ENCODE data around the gene PEX5L. TPM values are rescaled to one million over a fixed set of nuclear protein-coding genes. Genes with fewer than 3 reads are reported as not detected.

Gene PEX5L
- total RNA-seq, 2 donors from 2014 or later: 1.1 to 4.1 TPM

DNA sequence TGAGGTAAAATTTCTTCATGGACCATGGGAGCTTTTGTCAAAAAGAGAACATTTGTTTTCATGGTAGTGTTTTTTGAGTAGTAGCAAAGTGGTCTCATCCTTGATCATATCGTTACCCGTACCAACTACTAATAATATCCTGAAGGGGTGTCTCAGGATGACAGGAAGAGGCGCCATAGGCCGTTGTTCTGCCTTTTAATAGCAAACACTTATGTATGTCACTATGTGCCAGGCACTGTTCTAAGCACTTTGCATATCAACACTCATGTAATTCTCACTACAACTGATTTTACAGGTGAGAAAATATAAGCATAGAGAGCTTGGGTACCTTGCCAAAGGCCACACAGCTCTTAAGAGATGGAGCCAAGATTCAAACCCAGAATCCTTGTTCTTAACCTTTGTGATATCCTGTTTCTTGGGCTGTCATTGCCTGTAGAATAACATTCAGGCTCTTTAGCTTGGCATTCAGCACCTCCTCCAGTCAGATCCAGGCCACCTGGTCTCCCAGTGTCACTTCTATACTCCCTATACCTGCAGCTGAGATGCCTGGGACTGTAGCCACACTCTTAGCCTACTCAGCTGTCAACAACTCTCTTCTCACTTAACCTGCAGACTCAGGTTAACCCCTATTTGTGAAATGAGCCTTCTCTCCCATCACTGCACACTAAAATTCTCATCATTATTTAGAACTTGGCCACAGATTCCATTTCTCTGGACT is 270.2 kb downstream of the PEX5L start:
- Histone ChIP-seq H3K4me3 (no peak overlapping the region), H3K36me3 (no peaks in the 10 kb centered on the region), H3K4me1 (replicated peaks) (no peaks in the 10 kb centered on the region), H3K9me3 (no peaks in the 10 kb centered on the region), H3K27ac (no peak overlapping the region), H3K27me3 (replicated peaks; ENCODE audit: insufficient read depth) (no peaks in the 10 kb centered on the region)
- 93% methylated on average over 4 of the region's 4 CpGs for WGBS
- TF ChIP-seq POLR2AphosphoS5 (IDR thresholded peaks at IDR 0.05) (no peak), POLR2A (IDR thresholded peaks at IDR 0.05) (no peak)
- TF ChIP-seq, protein P1, sequence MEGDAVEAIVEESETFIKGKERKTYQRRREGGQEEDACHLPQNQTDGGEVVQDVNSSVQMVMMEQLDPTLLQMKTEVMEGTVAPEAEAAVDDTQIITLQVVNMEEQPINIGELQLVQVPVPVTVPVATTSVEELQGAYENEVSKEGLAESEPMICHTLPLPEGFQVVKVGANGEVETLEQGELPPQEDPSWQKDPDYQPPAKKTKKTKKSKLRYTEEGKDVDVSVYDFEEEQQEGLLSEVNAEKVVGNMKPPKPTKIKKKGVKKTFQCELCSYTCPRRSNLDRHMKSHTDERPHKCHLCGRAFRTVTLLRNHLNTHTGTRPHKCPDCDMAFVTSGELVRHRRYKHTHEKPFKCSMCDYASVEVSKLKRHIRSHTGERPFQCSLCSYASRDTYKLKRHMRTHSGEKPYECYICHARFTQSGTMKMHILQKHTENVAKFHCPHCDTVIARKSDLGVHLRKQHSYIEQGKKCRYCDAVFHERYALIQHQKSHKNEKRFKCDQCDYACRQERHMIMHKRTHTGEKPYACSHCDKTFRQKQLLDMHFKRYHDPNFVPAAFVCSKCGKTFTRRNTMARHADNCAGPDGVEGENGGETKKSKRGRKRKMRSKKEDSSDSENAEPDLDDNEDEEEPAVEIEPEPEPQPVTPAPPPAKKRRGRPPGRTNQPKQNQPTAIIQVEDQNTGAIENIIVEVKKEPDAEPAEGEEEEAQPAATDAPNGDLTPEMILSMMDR (IDR thresholded peaks at IDR 0.05): no peak
- no peak for DNase-seq (ENCODE audit: low spot score)
- intact Hi-C loops (cut with DNase I): no loop called here

DNA sequence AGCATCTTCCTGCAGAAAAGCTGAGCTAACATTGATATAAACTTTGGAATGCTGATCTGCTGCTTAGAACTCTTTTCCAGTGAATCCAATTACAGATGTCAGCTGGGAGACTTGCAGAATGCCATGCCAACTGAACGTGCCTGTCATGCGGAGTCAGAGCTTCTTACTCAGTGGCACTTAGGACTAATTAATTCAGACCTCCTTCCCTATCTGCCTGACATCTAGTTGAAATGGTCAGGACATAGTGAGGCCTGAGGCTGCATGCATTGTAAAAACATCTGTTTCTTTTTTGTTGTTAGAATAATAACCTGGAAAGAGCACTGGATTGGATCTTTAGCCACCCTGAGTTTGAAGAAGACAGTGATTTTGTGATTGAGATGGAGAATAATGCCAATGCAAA is 271.3 kb downstream of the PEX5L start:
- Histone ChIP-seq H3K36me3 (no peaks in the 10 kb centered on the region), H3K4me1 (replicated peaks) (no peaks in the 10 kb centered on the region), H3K4me3 (no peak overlapping the region), H3K27ac (no peak overlapping the region), H3K27me3 (replicated peaks; ENCODE audit: insufficient read depth) (no peaks in the 10 kb centered on the region), H3K9me3 (no peaks in the 10 kb centered on the region)
- no peak for DNase-seq (ENCODE audit: low spot score)
- TF ChIP-seq, protein P1 (IDR thresholded peaks at IDR 0.05): no peak
- no peak for TF ChIP-seq POLR2A (IDR thresholded peaks at IDR 0.05)
- TF ChIP-seq POLR2AphosphoS5 (IDR thresholded peaks at IDR 0.05): no peak
- intact Hi-C loops (cut with DNase I): no loop called here
- 29% methylated on average over 2 of the region's 2 CpGs for WGBS

DNA sequence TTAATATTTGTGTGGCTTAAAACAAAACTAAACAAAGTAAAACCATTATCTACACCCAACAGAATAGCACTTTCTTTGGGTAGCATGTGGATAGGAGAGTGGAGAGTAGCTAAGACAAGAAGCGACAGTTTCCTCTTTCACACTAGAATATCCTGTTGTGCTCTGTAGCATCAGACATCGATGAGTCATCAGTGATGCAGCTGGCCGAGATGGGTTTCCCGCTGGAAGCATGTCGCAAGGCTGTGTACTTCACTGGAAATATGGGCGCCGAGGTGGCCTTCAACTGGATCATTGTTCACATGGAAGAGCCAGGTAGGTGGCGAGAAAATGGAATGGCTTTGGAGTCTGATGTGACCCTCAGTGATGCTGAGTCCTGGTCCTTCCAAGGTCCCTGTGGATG is 275.8 kb downstream of the PEX5L start:
- Histone ChIP-seq H3K4me1 (replicated peaks) (no peaks in the 10 kb centered on the region), H3K27me3 (replicated peaks; ENCODE audit: insufficient read depth) (no peaks in the 10 kb centered on the region), H3K36me3 (no peaks in the 10 kb centered on the region), H3K4me3 (no peak overlapping the region), H3K9me3 (no peaks in the 10 kb centered on the region), H3K27ac (no peak overlapping the region)
- TF ChIP-seq POLR2AphosphoS5 (IDR thresholded peaks at IDR 0.05) (no peak), POLR2A (IDR thresholded peaks at IDR 0.05) (no peak)
- TF ChIP-seq, protein P1 (IDR thresholded peaks at IDR 0.05): no peak
- 98% methylated on average over 8 of the region's 8 CpGs for WGBS
- DNase-seq (ENCODE audit: low spot score): no peak
- intact Hi-C loops (cut with DNase I): no loop called here

DNA sequence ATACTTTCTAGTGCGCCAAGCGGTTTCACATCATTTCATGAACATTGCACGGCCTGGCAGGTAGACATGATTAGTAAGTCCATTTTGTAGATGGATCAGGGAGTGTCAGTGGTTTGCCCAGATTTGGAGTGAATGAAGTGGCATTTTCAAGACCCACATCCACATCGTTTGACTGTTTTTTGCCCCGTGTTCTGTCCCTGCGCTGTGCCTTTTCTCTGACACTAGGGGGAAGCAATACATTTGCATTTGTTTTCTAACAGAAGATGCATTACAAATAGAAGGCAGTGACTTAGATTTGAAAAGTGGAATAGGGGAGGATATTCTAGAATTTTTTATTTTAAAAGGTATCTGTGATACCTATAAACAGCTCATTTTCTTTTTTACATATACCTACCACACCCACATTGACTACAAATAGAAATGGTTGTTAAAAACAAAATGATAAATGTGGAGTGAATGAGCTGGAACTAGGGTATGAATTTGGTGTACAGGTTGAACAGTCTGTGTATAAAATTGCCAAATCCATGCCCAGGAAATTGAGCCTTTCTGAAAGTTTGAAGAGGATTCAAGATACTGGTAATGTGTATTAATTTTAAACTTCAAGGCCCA is 285.9 kb downstream of the PEX5L start:
- TF ChIP-seq POLR2A (IDR thresholded peaks at IDR 0.05) (no peak), POLR2AphosphoS5 (IDR thresholded peaks at IDR 0.05) (no peak)
- TF ChIP-seq, protein P1 (IDR thresholded peaks at IDR 0.05): no peak
- Histone ChIP-seq H3K9me3 (no peaks in the 10 kb centered on the region), H3K27ac (no peak overlapping the region), H3K4me3 (no peak overlapping the region), H3K36me3 (no peaks in the 10 kb centered on the region), H3K4me1 (replicated peaks) (no peaks in the 10 kb centered on the region), H3K27me3 (replicated peaks; ENCODE audit: insufficient read depth) (no peaks in the 10 kb centered on the region)
- intact Hi-C loops (cut with DNase I): no loop called here
- WGBS: 66% methylated on average over 6 of the region's 6 CpGs
- DNase-seq (ENCODE audit: low spot score): no peak

DNA sequence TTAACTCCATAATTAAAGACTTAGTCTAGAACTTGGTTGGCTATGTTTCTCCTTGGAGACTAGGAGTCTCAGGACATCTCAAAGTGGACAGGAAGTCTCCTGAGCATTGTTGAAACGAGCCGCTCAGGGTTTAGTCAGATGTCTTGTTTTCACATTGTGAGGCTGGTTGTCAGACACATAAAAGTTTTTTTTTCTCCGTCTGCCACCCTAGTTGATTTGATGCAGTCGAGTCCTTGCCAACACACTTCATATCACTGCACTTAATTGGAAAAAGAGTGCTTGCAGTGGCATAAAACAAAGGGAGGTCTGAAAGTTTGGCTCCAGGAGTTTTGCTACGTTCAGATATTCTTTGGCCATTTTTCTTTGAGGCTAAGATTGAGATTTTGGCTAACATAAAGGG is 291.0 kb downstream of the PEX5L start:
- intact Hi-C loops (cut with DNase I): no loop called here
- 80% methylated on average over 5 of the region's 5 CpGs for whole genome bisulfite sequencing
- no peak overlapping the region for H3K4me3 ChIP-seq
- H3K36me3 ChIP-seq: no peaks in the 10 kb centered on the region
- TF ChIP-seq, protein P1 (IDR thresholded peaks at IDR 0.05): no peak
- TF ChIP-seq POLR2A (IDR thresholded peaks at IDR 0.05) (no peak), POLR2AphosphoS5 (IDR thresholded peaks at IDR 0.05) (no peak)
- no peaks in the 10 kb centered on the region for H3K9me3 ChIP-seq
- no peak for DNase-seq (ENCODE audit: low spot score)
- H3K4me1 ChIP-seq (replicated peaks): no peaks in the 10 kb centered on the region
- H3K27ac ChIP-seq: no peak overlapping the region
- no peaks in the 10 kb centered on the region for H3K27me3 ChIP-seq (replicated peaks; ENCODE audit: insufficient read depth)

Data from prostate gland (tissue), 2 donors.